ENCODE results near the gene NCOA1. TPM values are rescaled to one million over a fixed set of nuclear protein-coding genes. Genes with fewer than 3 reads are reported as not detected.
"Not testable (repeated sequence)": the region's sequence is repeated elsewhere in the genome, so short reads cannot be mapped to it uniquely, and the experiment has no call there.

NCOA1 gene
- total RNA-seq, 1 experiment from 2014 or later: 11.6 TPM

DNA sequence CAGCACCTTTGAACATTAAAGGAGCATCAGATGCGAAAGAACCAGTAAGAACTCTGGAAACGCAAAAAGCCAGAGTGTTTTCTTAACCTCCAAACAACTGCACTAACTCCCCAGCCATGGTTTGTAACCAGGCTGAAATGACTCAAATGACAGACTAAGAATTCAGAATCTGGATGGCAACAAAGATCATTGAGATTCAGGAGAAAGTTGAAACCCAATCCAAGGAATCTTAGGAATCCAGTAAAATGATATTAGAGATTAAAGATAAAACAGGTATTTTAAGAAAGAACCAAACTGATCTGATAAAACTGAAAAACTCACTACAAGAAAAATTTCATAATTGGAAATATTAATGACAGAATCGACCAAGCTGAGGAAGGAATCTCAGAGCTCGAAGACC, 185.4 kb downstream of the NCOA1 start:
- H3K79me2 ChIP-seq (ENCODE audit: low read depth): no peaks in the 10 kb centered on the region
- intact Hi-C loops (cut with micrococcal nuclease; ENCODE audit: unreplicated experiment): no loop called here
- no peak overlapping the region for H3K4me2 ChIP-seq
- DNase-seq: peak; percentile 2 to 49
- no peaks in the 10 kb centered on the region for H3K36me3 ChIP-seq (ENCODE audit: low read depth)
- no peak overlapping the region for H2AFZ ChIP-seq
- CTCF ChIA-PET: no interaction called here
- no peak overlapping the region for H3K4me3 ChIP-seq
- no peaks in the 10 kb centered on the region for H4K20me1 ChIP-seq (ENCODE audit: insufficient read depth)
- no peaks in the 10 kb centered on the region for H3K9me3 ChIP-seq (ENCODE audit: insufficient read depth, low read depth)
- H3K4me1 ChIP-seq (replicated peaks; ENCODE audit: insufficient read depth): peaks cover 13% of the 10 kb centered on the region
- POLR2A ChIA-PET (ENCODE audit: unreplicated experiment): no interaction called here
- no peak for TF ChIP-seq EZH2 (IDR thresholded peaks at IDR 0.05; ENCODE audit: low read depth)
- TF ChIP-seq, protein P1, sequence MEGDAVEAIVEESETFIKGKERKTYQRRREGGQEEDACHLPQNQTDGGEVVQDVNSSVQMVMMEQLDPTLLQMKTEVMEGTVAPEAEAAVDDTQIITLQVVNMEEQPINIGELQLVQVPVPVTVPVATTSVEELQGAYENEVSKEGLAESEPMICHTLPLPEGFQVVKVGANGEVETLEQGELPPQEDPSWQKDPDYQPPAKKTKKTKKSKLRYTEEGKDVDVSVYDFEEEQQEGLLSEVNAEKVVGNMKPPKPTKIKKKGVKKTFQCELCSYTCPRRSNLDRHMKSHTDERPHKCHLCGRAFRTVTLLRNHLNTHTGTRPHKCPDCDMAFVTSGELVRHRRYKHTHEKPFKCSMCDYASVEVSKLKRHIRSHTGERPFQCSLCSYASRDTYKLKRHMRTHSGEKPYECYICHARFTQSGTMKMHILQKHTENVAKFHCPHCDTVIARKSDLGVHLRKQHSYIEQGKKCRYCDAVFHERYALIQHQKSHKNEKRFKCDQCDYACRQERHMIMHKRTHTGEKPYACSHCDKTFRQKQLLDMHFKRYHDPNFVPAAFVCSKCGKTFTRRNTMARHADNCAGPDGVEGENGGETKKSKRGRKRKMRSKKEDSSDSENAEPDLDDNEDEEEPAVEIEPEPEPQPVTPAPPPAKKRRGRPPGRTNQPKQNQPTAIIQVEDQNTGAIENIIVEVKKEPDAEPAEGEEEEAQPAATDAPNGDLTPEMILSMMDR (conservative IDR thresholded peaks at IDR 0.05): no peak
- H3K27ac ChIP-seq: peak overlapping the region; percentile 25; the same call in 1 of the 2 replicates
- no peaks in the 10 kb centered on the region for H3K9me2 ChIP-seq (ENCODE audit: insufficient read depth)
- 0 out of 2 replicates have a peak, but pooled peaks cover 3% of the 10 kb centered on the region for H3F3A ChIP-seq (ENCODE audit: insufficient read depth, low read depth)
- H3K27me3 ChIP-seq (ENCODE audit: insufficient read depth, low read depth): no peaks in the 10 kb centered on the region
- no TSS peak for BruUV-seq (replicated peaks)

DNA sequence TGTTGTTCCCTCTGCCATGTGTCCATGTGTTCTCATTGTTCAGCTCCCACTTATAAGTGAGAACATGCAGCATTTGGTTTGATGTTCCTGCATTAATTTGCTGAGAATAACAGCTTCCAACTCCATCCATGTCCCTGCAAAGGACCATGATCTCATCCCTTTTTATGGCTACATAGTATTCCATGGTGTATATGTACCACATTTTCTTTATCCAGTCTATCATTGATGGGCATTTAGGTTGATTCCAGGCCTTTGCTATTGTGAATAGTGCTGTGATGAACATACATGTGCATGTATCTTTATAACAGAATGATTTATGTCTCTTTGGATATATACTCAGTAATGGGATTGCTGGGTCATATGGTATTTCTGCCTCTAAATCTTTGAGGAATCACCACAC, 187.0 kb downstream of the NCOA1 start:
- H3K79me2 ChIP-seq (ENCODE audit: low read depth); BruUV-seq (replicated peaks); H3K27ac ChIP-seq; H3F3A ChIP-seq (ENCODE audit: insufficient read depth, low read depth); H3K9me2 ChIP-seq (ENCODE audit: insufficient read depth); DNase-seq; H3K27me3 ChIP-seq (ENCODE audit: insufficient read depth, low read depth); H3K4me3 ChIP-seq; intact Hi-C loops (cut with micrococcal nuclease; ENCODE audit: unreplicated experiment); H3K9me3 ChIP-seq (ENCODE audit: insufficient read depth, low read depth); CTCF ChIA-PET; H3K36me3 ChIP-seq (ENCODE audit: low read depth); H2AFZ ChIP-seq; POLR2A ChIA-PET (ENCODE audit: unreplicated experiment); H3K4me2 ChIP-seq; H4K20me1 ChIP-seq (ENCODE audit: insufficient read depth): not testable (repeated sequence)
- peaks cover 13% of the 10 kb centered on the region for H3K4me1 ChIP-seq (replicated peaks; ENCODE audit: insufficient read depth)

DNA sequence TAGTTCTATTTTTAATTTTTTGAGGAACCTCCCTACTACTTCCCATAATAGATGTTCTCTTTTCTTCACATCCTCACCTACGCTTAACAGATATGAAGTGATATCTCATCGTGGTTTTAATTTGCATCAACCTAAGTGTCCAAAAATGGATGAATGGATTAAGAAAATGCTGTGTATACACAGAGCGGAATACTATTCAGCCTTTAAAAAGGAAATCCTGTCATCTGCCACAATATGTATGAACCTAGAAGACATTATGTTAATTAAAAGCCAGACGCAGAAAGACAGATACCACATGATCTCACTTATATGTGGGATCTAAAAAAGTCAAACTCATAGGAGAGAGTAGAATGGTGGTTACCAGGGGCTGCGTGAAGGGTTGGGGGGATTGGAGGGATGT, 189.1 kb downstream of the NCOA1 start:
- H3K27me3 ChIP-seq (ENCODE audit: insufficient read depth, low read depth): no peaks in the 10 kb centered on the region
- no peak overlapping the region for H2AFZ ChIP-seq
- H3K36me3 ChIP-seq (ENCODE audit: low read depth): no peaks in the 10 kb centered on the region
- peaks cover 13% of the 10 kb centered on the region for H3K4me1 ChIP-seq (replicated peaks; ENCODE audit: insufficient read depth)
- H3K27ac ChIP-seq: no peak overlapping the region
- DNase-seq: no peak
- no peaks in the 10 kb centered on the region for H4K20me1 ChIP-seq (ENCODE audit: insufficient read depth)
- H3K79me2 ChIP-seq (ENCODE audit: low read depth): no peaks in the 10 kb centered on the region
- BruUV-seq (replicated peaks): no TSS peak
- 0 out of 2 replicates have a peak, but pooled peaks cover 3% of the 10 kb centered on the region for H3F3A ChIP-seq (ENCODE audit: insufficient read depth, low read depth)
- ChIA-PET CTCF (no interaction called here), POLR2A (ENCODE audit: unreplicated experiment) (no interaction called here)
- H3K4me3 ChIP-seq: no peak overlapping the region
- no peak overlapping the region for H3K4me2 ChIP-seq
- intact Hi-C loops (cut with micrococcal nuclease; ENCODE audit: unreplicated experiment): no loop called here
- TF ChIP-seq, protein P1 (conservative IDR thresholded peaks at IDR 0.05): no peak
- TF ChIP-seq EZH2 (IDR thresholded peaks at IDR 0.05; ENCODE audit: low read depth): no peak
- H3K9me3 ChIP-seq (ENCODE audit: insufficient read depth, low read depth): no peaks in the 10 kb centered on the region
- no peaks in the 10 kb centered on the region for H3K9me2 ChIP-seq (ENCODE audit: insufficient read depth)

DNA sequence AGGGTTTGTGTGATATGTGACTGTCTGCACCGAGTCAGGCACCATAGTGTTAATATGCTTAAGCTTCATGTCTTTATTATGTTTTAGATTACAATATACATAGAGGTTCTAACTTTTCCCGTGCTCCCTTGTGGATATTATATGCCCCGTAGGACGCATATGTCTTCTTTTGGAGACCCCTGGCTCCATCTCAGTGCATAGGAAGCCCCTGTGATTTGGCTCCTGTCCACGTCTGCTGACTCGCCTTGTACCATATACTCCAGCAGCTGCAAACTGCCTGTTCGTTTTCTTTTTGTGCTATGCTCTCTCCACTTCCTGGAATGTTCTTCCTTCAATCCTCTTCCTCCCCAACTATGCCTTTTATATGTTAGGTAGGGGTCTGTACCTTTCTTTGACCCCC, 191.2 kb downstream of the NCOA1 start:
- no peaks in the 10 kb centered on the region for H3K4me1 ChIP-seq (replicated peaks; ENCODE audit: insufficient read depth)
- H3K9me2 ChIP-seq (ENCODE audit: insufficient read depth): no peaks in the 10 kb centered on the region
- no peak overlapping the region for H3K4me2 ChIP-seq
- H3K4me3 ChIP-seq: no peak overlapping the region
- no peaks in the 10 kb centered on the region for H4K20me1 ChIP-seq (ENCODE audit: insufficient read depth)
- H3K36me3 ChIP-seq (ENCODE audit: low read depth): no peaks in the 10 kb centered on the region
- no peak overlapping the region for H2AFZ ChIP-seq
- intact Hi-C loops (cut with micrococcal nuclease; ENCODE audit: unreplicated experiment): no loop called here
- no peak for DNase-seq
- no TSS peak for BruUV-seq (replicated peaks)
- no peaks in the 10 kb centered on the region for H3K79me2 ChIP-seq (ENCODE audit: low read depth)
- ChIA-PET CTCF (no interaction called here), POLR2A (ENCODE audit: unreplicated experiment) (no interaction called here)
- H3K9me3 ChIP-seq (ENCODE audit: insufficient read depth, low read depth): no peaks in the 10 kb centered on the region
- H3K27ac ChIP-seq: no peak overlapping the region
- H3F3A ChIP-seq (ENCODE audit: insufficient read depth, low read depth): no peaks in the 10 kb centered on the region
- TF ChIP-seq, protein P1 (conservative IDR thresholded peaks at IDR 0.05): no peak
- no peak for TF ChIP-seq EZH2 (IDR thresholded peaks at IDR 0.05; ENCODE audit: low read depth)
- no peaks in the 10 kb centered on the region for H3K27me3 ChIP-seq (ENCODE audit: insufficient read depth, low read depth)
